ENCODE results near the gene SLC46A2.
A peak's percentile ranks its signal among the peaks of the same experiment; 100 is the strongest.

Gene SLC46A2

GRCh38 chr9:112846528-112847488 lies 43.9 kb downstream of the SLC46A2 start:
- H3K27ac ChIP-seq = no peak overlapping the region
- POLR2A ChIA-PET (ENCODE audit: low non-redundant PET) = no interaction called here
- CTCF ChIA-PET = interaction anchor here (3.0 kb wide), 1 partner anchor 56 kb away, joined by 38 read pairs; no protein-coding TSS in a partner anchor
- DNase-seq (ENCODE audit: low spot score) = no peak
- TF ChIP-seq CTCF (conservative IDR thresholded peaks at IDR 0.05; ENCODE audit: low read depth) = no peak

DNA sequence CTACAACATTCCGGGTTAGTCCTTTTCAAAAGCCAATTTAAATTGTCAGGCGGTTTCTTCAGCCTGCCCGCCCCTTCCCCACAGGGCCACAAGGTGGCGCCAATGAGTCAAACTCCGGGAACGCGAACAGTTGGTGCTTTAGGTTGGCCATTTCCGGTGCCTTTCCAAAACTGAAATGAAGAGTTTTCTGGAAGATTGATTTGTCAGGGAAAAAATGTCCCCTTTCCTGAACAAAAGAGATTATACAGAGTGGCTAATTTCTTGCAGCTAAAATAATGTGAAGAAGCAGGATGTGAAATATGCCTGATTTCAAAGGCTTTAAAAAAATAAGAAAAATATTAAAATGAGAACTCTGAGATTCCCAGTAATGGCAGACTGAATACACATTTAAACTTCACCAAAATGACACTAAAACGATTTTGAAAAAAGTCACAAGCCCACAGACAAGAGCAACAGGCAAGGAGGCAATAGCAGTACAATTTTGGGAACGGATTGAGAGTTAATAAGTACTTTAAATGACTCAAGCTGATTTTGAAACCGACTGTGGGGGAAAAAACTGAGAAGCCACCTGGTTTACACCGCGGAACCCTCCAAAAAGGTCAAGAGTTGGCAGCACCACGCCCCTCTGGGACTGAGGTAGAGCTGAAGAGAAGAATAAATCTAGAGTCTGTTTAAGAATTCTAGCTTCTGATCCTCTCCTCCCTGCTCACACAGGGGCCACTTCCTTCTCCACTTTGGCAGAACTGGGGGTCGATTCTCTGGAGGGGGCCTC lies 45.7 kb downstream of the SLC46A2 start:
- DNase-seq (ENCODE audit: low spot score) = peak; percentile 92
- CTCF ChIA-PET = interaction anchor here (0.5 to 3.0 kb wide), 17 partner anchors 9 to 1442 kb away, joined by 3 to 38 read pairs (median 3); no protein-coding TSS in a partner anchor
- POLR2A ChIA-PET (ENCODE audit: low non-redundant PET) = no interaction called here
- peak; percentile 100 for TF ChIP-seq CTCF (conservative IDR thresholded peaks at IDR 0.05; ENCODE audit: low read depth)
- no peak overlapping the region for H3K27ac ChIP-seq

GRCh38 chr9:112842555-112842954 lies 48.1 kb downstream of the SLC46A2 start:
- ChIA-PET POLR2A (ENCODE audit: low non-redundant PET) (no interaction called here), CTCF (interaction anchor here (1.1 to 4.3 kb wide), 2 partner anchors 61 to 68 kb away, joined by 4 to 25 read pairs; no protein-coding TSS in a partner anchor)
- H3K27ac ChIP-seq = no peak overlapping the region
- TF ChIP-seq CTCF (conservative IDR thresholded peaks at IDR 0.05; ENCODE audit: low read depth) = no peak
- no peak for DNase-seq (ENCODE audit: low spot score)

DNA sequence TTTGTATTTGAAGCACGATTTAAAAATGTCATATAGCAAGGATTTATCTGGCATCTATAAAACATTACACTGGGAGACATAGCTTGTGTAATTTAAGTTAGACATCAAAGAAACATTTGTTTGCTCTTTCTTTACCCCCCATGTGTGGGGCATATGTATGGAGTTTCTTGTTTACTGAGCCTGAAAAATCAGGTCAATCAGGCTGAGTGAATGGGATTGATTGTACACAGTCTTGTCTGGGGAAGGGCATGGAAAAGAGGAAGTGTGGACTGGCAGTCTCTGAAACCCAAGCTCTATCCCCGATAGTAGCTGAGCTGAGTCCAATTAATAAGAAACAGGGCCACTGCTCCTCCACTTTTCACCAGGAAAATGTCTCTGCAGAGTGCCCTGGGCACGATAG lies 49.4 kb downstream of the SLC46A2 start:
- POLR2A ChIA-PET (ENCODE audit: low non-redundant PET) = no interaction called here
- DNase-seq (ENCODE audit: low spot score) = no peak

DNA sequence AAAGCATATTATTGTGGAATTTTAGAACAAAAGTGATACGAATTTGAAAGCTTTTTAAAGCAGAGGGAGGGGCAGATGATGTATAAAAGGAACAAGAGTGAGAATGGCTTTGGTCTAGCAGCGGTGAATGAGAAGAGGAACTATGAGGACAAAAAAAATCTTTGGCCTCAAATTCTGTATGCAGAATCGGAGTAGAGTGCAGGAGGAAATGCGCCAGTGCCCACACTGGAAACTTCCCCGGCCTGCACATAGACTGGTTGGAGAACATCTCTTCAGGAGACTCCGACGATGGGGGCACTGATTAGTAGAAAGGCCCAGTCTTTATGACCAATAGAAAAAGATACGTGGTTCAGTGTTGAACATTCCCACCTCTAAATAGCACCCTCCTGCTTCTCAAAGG lies 51.3 kb downstream of the SLC46A2 start:
- no peak overlapping the region for H3K27ac ChIP-seq
- CTCF ChIA-PET = interaction anchor here (0.6 to 1.1 kb wide), 3 partner anchors 14 to 1138 kb away, joined by 3 to 4 read pairs (median 3); no protein-coding TSS in a partner anchor
- no peak for DNase-seq (ENCODE audit: low spot score)
- POLR2A ChIA-PET (ENCODE audit: low non-redundant PET) = no interaction called here
- no peak for TF ChIP-seq CTCF (conservative IDR thresholded peaks at IDR 0.05; ENCODE audit: low read depth)

More for the DNA sequence above, 49.4 kb downstream of the SLC46A2 start:
- no peak for TF ChIP-seq CTCF (conservative IDR thresholded peaks at IDR 0.05; ENCODE audit: low read depth)
- CTCF ChIA-PET = interaction anchor here (4.3 kb wide), 1 partner anchor 62 kb away, joined by 25 read pairs; no protein-coding TSS in a partner anchor
- no peak overlapping the region for H3K27ac ChIP-seq

GRCh38 chr9:112838342-112838741 lies 52.3 kb downstream of the SLC46A2 start:
- POLR2A ChIA-PET (ENCODE audit: low non-redundant PET) = no interaction called here
- CTCF ChIA-PET = interaction anchor here (0.5 to 1.1 kb wide), 2 partner anchors 13 to 20 kb away, joined by 3 read pairs; no protein-coding TSS in a partner anchor
- H3K27ac ChIP-seq = no peak overlapping the region
- no peak for DNase-seq (ENCODE audit: low spot score)
- TF ChIP-seq CTCF (conservative IDR thresholded peaks at IDR 0.05; ENCODE audit: low read depth) = no peak

Data from RWPE1 (cell line).